DND-41 (cell line): ENCODE results near the gene ZNF700.
A peak's percentile ranks its signal among the peaks of the same experiment; 100 is the strongest.

Experiments
- ATAC-seq: fragments of 200-7000 bp; cut with Tn5 transposase; 3 replicates; pipeline ENCODE4 v1.9.1; 2021; ENCODE audit warnings: low read depth; ENCODE audit not compliant: insufficient read depth
- DNase-seq: peaks from one replicate; pipeline ENCODE4 v3.0.0-alpha.2; 2020
- H2AFZ ChIP-seq: 2 replicates; pipeline ENCODE4 v1.6.0; 2012; ENCODE audit warnings: low read depth, low read length
- H3K27ac ChIP-seq: 2 replicates; pipeline ENCODE4 v1.5.1; 2012; ENCODE audit warnings: low read length, inconsistent platforms
- H3K27me3 ChIP-seq: fragments of 200-600 bp; sonication (generic); 2 replicates; pipeline ENCODE4 v1.6.0; 2012; ENCODE audit warnings: low read length, mild to moderate bottlenecking, inconsistent platforms; ENCODE audit not compliant: insufficient read depth, poor library complexity
- H3K36me3 ChIP-seq: 2 replicates; pipeline ENCODE4 v1.5.1; 2012; ENCODE audit warnings: low read length, inconsistent platforms; ENCODE audit not compliant: insufficient read depth
- H3K4me1 ChIP-seq: 2 replicates; pipeline ENCODE4 v1.5.1; 2012; ENCODE audit warnings: mild to moderate bottlenecking, low read length; ENCODE audit not compliant: insufficient read depth
- H3K4me2 ChIP-seq: 2 replicates; pipeline ENCODE4 v1.6.0; 2012; ENCODE audit warnings: mild to moderate bottlenecking, moderate library complexity, low read length, inconsistent platforms; ENCODE audit not compliant: insufficient read depth
- H3K4me3 ChIP-seq, 2 experiments: fragments of 200-600 bp in 1 of 2; shearing (Covaris generic) in 1 of 2; 2 replicates each; pipeline ENCODE4 v1.5.1; 2012 to 2016; ENCODE audit warnings: inconsistent platforms in 2 of 2, low read length in 2 of 2, mild to moderate bottlenecking in 2 of 2, low read depth in 1 of 2, moderate library complexity in 1 of 2
- H3K79me2 ChIP-seq: 2 replicates; pipeline ENCODE4 v1.6.0; 2012; ENCODE audit warnings: low read length, inconsistent platforms; ENCODE audit not compliant: insufficient read depth
- H3K9ac ChIP-seq: 2 replicates; pipeline ENCODE4 v1.6.0; 2012; ENCODE audit warnings: low read depth, mild to moderate bottlenecking, inconsistent platforms, low read length, moderate library complexity
- H3K9me3 ChIP-seq: 2 replicates; pipeline ENCODE4 v1.5.1; 2012; ENCODE audit warnings: low read length, moderate library complexity, mild to moderate bottlenecking, inconsistent platforms; ENCODE audit not compliant: insufficient read depth, severe bottlenecking
- H4K20me1 ChIP-seq: 2 replicates; pipeline ENCODE4 v1.6.0; 2012; ENCODE audit warnings: low read length; ENCODE audit not compliant: insufficient read depth
- CTCF ChIP-seq: IDR thresholded peaks from 2 replicates; pipeline ENCODE4 v1.5.1; 2012; ENCODE audit warnings: borderline replicate concordance, low read length, moderate library complexity, mild to moderate bottlenecking; ENCODE audit not compliant: poor library complexity, severe bottlenecking; ENCODE audit errors: extremely low read depth
- EZH2 ChIP-seq: IDR thresholded peaks from 3 replicates; pipeline ENCODE4 v1.6.1; 2012; ENCODE audit warnings: borderline replicate concordance, low read depth, mild to moderate bottlenecking, moderate library complexity, low read length, inconsistent platforms; ENCODE audit not compliant: severe bottlenecking

The ZNF700 gene

GRCh38 chr19:11982526-11982925 lies 57.6 kb downstream of the ZNF700 start:
- no peak overlapping the region for H3K9ac ChIP-seq
- no peak overlapping the region for H2AFZ ChIP-seq
- H3K27ac ChIP-seq: no peak overlapping the region
- H3K36me3 ChIP-seq: peaks cover 22% of the 10 kb centered on the region
- H3K4me1 ChIP-seq: peaks cover 7% of the 10 kb centered on the region
- peaks cover under 1% of the 10 kb centered on the region; the same call in 1 of the 2 replicates for H3K79me2 ChIP-seq
- no peaks in the 10 kb centered on the region for H4K20me1 ChIP-seq
- ATAC-seq (no peak), DNase-seq (no peak)
- no peak overlapping the region for H3K4me3 ChIP-seq
- no peak for TF ChIP-seq CTCF
- no peak for TF ChIP-seq EZH2
- no peak overlapping the region for H3K4me2 ChIP-seq
- peaks cover 38% of the 10 kb centered on the region for H3K9me3 ChIP-seq
- no peaks in the 10 kb centered on the region for H3K27me3 ChIP-seq

- no peak overlapping the region for H3K4me2 ChIP-seq
- H2AFZ ChIP-seq: no peak overlapping the region
- H3K27me3 ChIP-seq: no peaks in the 10 kb centered on the region
- no peak for ATAC-seq
- DNase-seq: peak; percentile 62
- peaks cover 10% of the 10 kb centered on the region; the same call in 1 of the 2 replicates for H4K20me1 ChIP-seq
- peaks cover 22% of the 10 kb centered on the region for H3K79me2 ChIP-seq
- no peak overlapping the region for H3K27ac ChIP-seq
- TF ChIP-seq CTCF (peak; percentile 64), EZH2 (no peak)
- H3K9me3 ChIP-seq: peaks cover 16% of the 10 kb centered on the region
- no peak overlapping the region for H3K4me3 ChIP-seq
- H3K9ac ChIP-seq: no peak overlapping the region
- H3K4me1 ChIP-seq: peaks cover 20% of the 10 kb centered on the region
- peaks cover 8% of the 10 kb centered on the region for H3K36me3 ChIP-seq
These were observed 60.1 kb downstream of the ZNF700 start for GRCh38 chr19:11984986-11985385.

- peak overlapping the region; percentile 92 for H3K4me2 ChIP-seq
- H4K20me1 ChIP-seq: peaks cover 22% of the 10 kb centered on the region; the same call in 1 of the 2 replicates
- peaks cover 18% of the 10 kb centered on the region for H3K36me3 ChIP-seq
- ATAC-seq (no peak), DNase-seq (no peak)
- H3K79me2 ChIP-seq: peaks cover 40% of the 10 kb centered on the region
- no peaks in the 10 kb centered on the region for H3K27me3 ChIP-seq
- no peak overlapping the region for H3K4me3 ChIP-seq
- H3K27ac ChIP-seq: peak overlapping the region; percentile 77
- no peaks in the 10 kb centered on the region for H3K9me3 ChIP-seq
- H3K4me1 ChIP-seq: peaks cover 37% of the 10 kb centered on the region
- TF ChIP-seq CTCF (no peak), EZH2 (no peak)
- no peak overlapping the region for H2AFZ ChIP-seq
- no peak overlapping the region; the same call in 1 of the 2 replicates for H3K9ac ChIP-seq
These were observed 61.8 kb downstream of the ZNF700 start for GRCh38 chr19:11986754-11987153.
